K562 (cell line): ENCODE results near the gene LMAN1L. TPM values are rescaled to one million over a fixed set of nuclear protein-coding genes. Genes with fewer than 3 reads are reported as not detected.

ENCODE experiments used
- DPF2 ChIP-seq: fragments of 450-650 bp; IDR thresholded peaks from 2 replicates; pipeline ENCODE4 v1.6.1; 2016
- FOXM1 ChIP-seq, 2 experiments: fragments of 450-650 bp in 1 of 2; sonication (generic) in 1 of 2; formaldehyde crosslinking in 1 of 2; IDR thresholded peaks; 2 replicates each; pipeline versions ENCODE4 v1.6.1 to v1.9.0; 2017 to 2022; ENCODE audit warnings: low read depth in 2 of 2, mild to moderate bottlenecking in 2 of 2, missing genetic modification reagents in 1 of 2, moderate library complexity in 1 of 2
- GABPA ChIP-seq: fragments of 200-800 bp; sonication (Bioruptor generic); conservative IDR thresholded peaks from 2 replicates; pipeline ENCODE4 v1.6.1; 2016; ENCODE audit warnings: low read depth, missing genetic modification characterization, missing compliant biosample characterization
- HDAC1 ChIP-seq, 2 experiments: fragments of 450-650 bp; IDR thresholded peaks; 2 replicates each; pipeline ENCODE4 v1.6.1; 2016 to 2017; ENCODE audit warnings: inconsistent platforms in 1 of 2, mild to moderate bottlenecking in 1 of 2, moderate library complexity in 1 of 2
- MTA2 ChIP-seq: fragments of 450-650 bp; IDR thresholded peaks from 2 replicates; pipeline ENCODE4 v1.6.1; 2016; ENCODE audit warnings: low read depth
- NCOA2 ChIP-seq, 2 experiments: fragments of 450-650 bp; IDR thresholded peaks; 2 replicates each; pipeline ENCODE4 v1.6.1; 2018; ENCODE audit warnings: mild to moderate bottlenecking in 2 of 2, moderate library complexity in 1 of 2; ENCODE audit not compliant: partially characterized antibody in 2 of 2
- PHTF2 ChIP-seq: fragments of 250-450 bp; sonication (Bioruptor Pico); IDR thresholded peaks from 2 replicates; pipeline ENCODE4 v1.5.0; 2021; ENCODE audit warnings: mild to moderate bottlenecking
- POLR3G ChIP-seq: IDR thresholded peaks from 2 replicates; pipeline ENCODE4 v1.6.1; 2011; ENCODE audit not compliant: insufficient read length, insufficient replicate concordance; ENCODE audit errors: extremely low read depth
- PURB ChIP-seq: sonication (generic); formaldehyde crosslinking; IDR thresholded peaks from 2 replicates; pipeline ENCODE4 v1.9.0; 2021; ENCODE audit warnings: low read depth, mild to moderate bottlenecking, missing genetic modification reagents
- RAD21 ChIP-seq, 2 experiments: fragments of 250-450 bp in 1 of 2; fragments of 450-650 bp in 1 of 2; sonication (Bioruptor Pico) in 1 of 2; formaldehyde crosslinking in 1 of 2; IDR thresholded peaks in 1 of 2; conservative IDR thresholded peaks in 1 of 2; 2 replicates each; pipeline versions ENCODE4 v1.4.0 to v1.8.0; 2020 to 2022; ENCODE audit warnings: mild to moderate bottlenecking in 2 of 2, moderate library complexity in 1 of 2
- RBBP5 ChIP-seq: fragments of 200-600 bp; sonication (generic); IDR thresholded peaks from 2 replicates; pipeline ENCODE4 v1.6.1; 2012; ENCODE audit warnings: borderline replicate concordance, mild to moderate bottlenecking, low read length, control low read depth, inconsistent platforms; ENCODE audit not compliant: insufficient read depth, poor library complexity, severe bottlenecking
- RBFOX2 ChIP-seq: fragments of 200-400 bp; formaldehyde crosslinking; IDR thresholded peaks from 2 replicates; pipeline ENCODE4 v1.6.1; 2017; ENCODE audit warnings: low read depth, mild to moderate bottlenecking, low read length, moderate library complexity
- SAP30 ChIP-seq: fragments of 200-600 bp; sonication (generic); IDR thresholded peaks from 2 replicates; pipeline ENCODE4 v1.6.1; 2012; ENCODE audit warnings: borderline replicate concordance, low read depth, mild to moderate bottlenecking, moderate library complexity, low read length, control low read depth, inconsistent platforms; ENCODE audit not compliant: insufficient read depth, poor library complexity, severe bottlenecking
- SETDB1 ChIP-seq: IDR thresholded peaks from one replicate; pipeline ENCODE4 v1.6.1; 2012; ENCODE audit warnings: low read length, control low read depth, inconsistent platforms
- SIN3A ChIP-seq, 2 experiments: fragments of 150-350 bp in 1 of 2; IDR thresholded peaks; 2 replicates each; pipeline ENCODE4 v1.6.1; 2011 to 2016; ENCODE audit warnings: borderline replicate concordance in 2 of 2, low read depth in 2 of 2, low read length in 2 of 2, mild to moderate bottlenecking in 2 of 2, moderate library complexity in 2 of 2; ENCODE audit not compliant: control insufficient read depth in 1 of 2
- SMARCA4 ChIP-seq: fragments of 450-650 bp; IDR thresholded peaks from 2 replicates; pipeline ENCODE4 v1.6.1; 2016
- STAT5B ChIP-seq: fragments of 250-450 bp; sonication (Bioruptor Pico); IDR thresholded peaks from 2 replicates; pipeline ENCODE4 v1.8.0; 2021; ENCODE audit warnings: mild to moderate bottlenecking, inconsistent platforms
- TEAD1 ChIP-seq, 2 experiments: fragments of 450-650 bp in 1 of 2; sonication (generic) in 1 of 2; formaldehyde crosslinking; IDR thresholded peaks; 2 replicates each; pipeline versions ENCODE4 v1.4.0 to v1.8.0; 2020 to 2022; ENCODE audit warnings: mild to moderate bottlenecking in 2 of 2, missing genetic modification reagents in 1 of 2
- ZFX ChIP-seq: sonication (generic); formaldehyde crosslinking; IDR thresholded peaks from 2 replicates; pipeline ENCODE4 v1.8.0; 2022; ENCODE audit warnings: mild to moderate bottlenecking, missing genetic modification reagents, moderate library complexity
- ZNF212 ChIP-seq: fragments of 450-650 bp; formaldehyde crosslinking; IDR thresholded peaks from 2 replicates; pipeline ENCODE4 v1.4.0; 2020; ENCODE audit warnings: mild to moderate bottlenecking
- ZNF445 ChIP-seq: fragments of 250-450 bp; sonication (Bioruptor Pico); IDR thresholded peaks from 2 replicates; pipeline ENCODE4 v1.4.0; 2020; ENCODE audit warnings: low read depth, mild to moderate bottlenecking, moderate library complexity
- ZNF586 ChIP-seq: fragments of 450-650 bp; formaldehyde crosslinking; conservative IDR thresholded peaks from 2 replicates; pipeline ENCODE4 v1.4.0; 2020; ENCODE audit warnings: mild to moderate bottlenecking, moderate library complexity
- ZNF76 ChIP-seq: fragments of 250-450 bp; sonication (Bioruptor Pico); IDR thresholded peaks from 2 replicates; pipeline ENCODE4 v1.4.0; 2020; ENCODE audit warnings: mild to moderate bottlenecking, moderate library complexity, borderline replicate concordance
- ZNF766 ChIP-seq: fragments of 200-800 bp; sonication (Bioruptor generic); conservative IDR thresholded peaks from 2 replicates; pipeline ENCODE4 v1.6.1; 2016; ENCODE audit warnings: missing genetic modification characterization, missing compliant biosample characterization
- polyA plus RNA-seq, 8 experiments: library from polyadenylated mRNA; depleted of rRNA in 4 of 8; stranded (reverse) in 5 of 8; unstranded in 3 of 8; fragments of >200 nt; fragmentation: Nextera tagmentation in 2 of 8; fragmentation: Illumina TruSeq in 1 of 8; extraction: Ambion mirVana in 2 of 8; extraction: Trizol in 1 of 8; gene quantifications; 2 replicates each; pipeline versions ENCODE4 v1.2.1 to v1.2.3, GENCODE V29; 2011 to 2014; ENCODE audit warnings: inconsistent platforms in 1 of 8, missing spikeins in 1 of 8
- total RNA-seq, 7 experiments: library from RNA; depleted of rRNA in 6 of 7; stranded (reverse); fragments of >200 nt in 6 of 7; fragmentation: Illumina TruSeq in 2 of 7; extraction: Trizol in 2 of 7; gene quantifications; 2 replicates each; pipeline versions ENCODE4 v1.2.1 to v1.2.3, GENCODE V29; 2011 to 2021; ENCODE audit warnings: low replicate concordance in 1 of 7
- TF ChIP-seq, protein P1 (sequence below): fragments of 450-650 bp; formaldehyde crosslinking; IDR thresholded peaks from 2 replicates; pipeline ENCODE4 v1.4.0; 2022; ENCODE audit warnings: missing genetic modification characterization
- TF ChIP-seq, protein P2 (sequence below): fragments of 250-450 bp; sonication (Bioruptor Pico); IDR thresholded peaks from 2 replicates; pipeline ENCODE4 v1.4.0; 2020

LMAN1L gene
- total and polyA plus RNA-seq, 9 of the 15 experiments (the other 6 are each of a cell fraction or from before 2014, with no cell fraction given), result not detected

DNA sequence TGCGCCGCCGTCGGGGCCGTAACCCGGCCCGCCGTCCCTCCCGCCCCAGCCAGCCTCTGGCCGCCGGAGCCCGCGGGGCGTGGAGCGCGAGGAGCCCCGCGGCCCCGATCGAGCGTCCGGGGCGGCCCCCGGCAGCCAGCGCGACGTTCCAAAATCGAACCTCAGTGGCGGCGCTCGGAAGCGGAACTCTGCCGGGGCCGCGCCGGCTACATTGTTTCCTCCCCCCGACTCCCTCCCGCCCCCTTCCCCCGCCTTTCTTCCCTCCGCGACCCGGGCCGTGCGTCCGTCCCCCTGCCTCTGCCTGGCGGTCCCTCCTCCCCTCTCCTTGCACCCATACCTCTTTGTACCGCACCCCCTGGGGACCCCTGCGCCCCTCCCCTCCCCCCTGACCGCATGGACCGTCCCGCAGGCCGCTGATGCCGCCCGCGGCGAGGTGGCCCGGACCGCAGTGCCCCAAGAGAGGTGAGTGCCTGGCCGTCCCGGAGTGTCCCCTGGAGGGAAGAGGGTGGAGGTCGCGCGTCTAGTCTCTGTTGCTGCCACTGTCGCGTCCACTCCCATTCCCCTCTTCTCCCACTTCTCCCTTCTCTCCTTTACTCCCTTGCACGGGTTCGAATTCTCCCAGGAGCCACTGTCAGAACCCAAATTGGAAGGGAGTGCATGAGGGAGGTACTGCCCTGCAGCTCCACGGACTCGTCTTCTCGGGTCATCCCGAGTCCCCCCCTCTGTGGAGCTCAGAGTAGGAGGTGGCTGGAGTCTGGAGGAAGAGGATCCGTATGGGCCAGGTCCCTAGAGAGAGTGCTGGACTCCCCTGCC is 30.2 kb upstream of the LMAN1L start (continued):
- TF ChIP-seq FOXM1 (IDR thresholded peaks at IDR 0.05; ENCODE audit: low read depth) (no peak), FOXM1 (CRISPR knock-in tag; IDR thresholded peaks at IDR 0.05; ENCODE audit: low read depth) (no peak), PHTF2 (CRISPR knock-in tag) (no peak), PURB (CRISPR knock-in tag) (no peak), SIN3A (IDR thresholded peaks at IDR 0.05; ENCODE audit: borderline replicate concordance in 2 of 2, control insufficient read depth in 1 of 2, low read depth in 2 of 2, low read length in 2 of 2) (peak; percentile 10 to 28; a peak in 1 of 4 replicates), SAP30 (no peak), ZFX (0 out of 2 replicates have a peak, but pooled peaks have one; percentile 10), SETDB1 (no peak), ZNF76 (CRISPR knock-in tag) (no peak), NCOA2 (IDR thresholded peaks at IDR 0.05; ENCODE audit: partially characterized antibody in 2 of 2) (no peak), DPF2 (no peak), ZNF212 (CRISPR knock-in tag) (no peak), MTA2 (no peak), RBFOX2 (peak; percentile 8), ZNF445 (CRISPR knock-in tag) (no peak), RBBP5 (peak; percentile 77), GABPA (tag) (peak; percentile 59), STAT5B (CRISPR knock-in tag) (no peak), ZNF766 (no peak), HDAC1 (IDR thresholded peaks at IDR 0.05) (0 out of 4 replicates have a peak, but pooled peaks of 1 of the 2 experiments have one; percentile 10), ZNF586 (CRISPR knock-in tag) (no peak), TEAD1 (CRISPR knock-in tag; IDR thresholded peaks at IDR 0.05) (0 out of 4 replicates have a peak, but pooled peaks of 1 of the 2 experiments have one; percentile 31), RAD21 (CRISPR knock-in tag; conservative IDR thresholded peaks at IDR 0.05 in 1 of 2, IDR thresholded peaks at IDR 0.05 in 1 of 2) (no peak), SMARCA4 (no peak), POLR3G (no peak)
- TF ChIP-seq, protein P1, sequence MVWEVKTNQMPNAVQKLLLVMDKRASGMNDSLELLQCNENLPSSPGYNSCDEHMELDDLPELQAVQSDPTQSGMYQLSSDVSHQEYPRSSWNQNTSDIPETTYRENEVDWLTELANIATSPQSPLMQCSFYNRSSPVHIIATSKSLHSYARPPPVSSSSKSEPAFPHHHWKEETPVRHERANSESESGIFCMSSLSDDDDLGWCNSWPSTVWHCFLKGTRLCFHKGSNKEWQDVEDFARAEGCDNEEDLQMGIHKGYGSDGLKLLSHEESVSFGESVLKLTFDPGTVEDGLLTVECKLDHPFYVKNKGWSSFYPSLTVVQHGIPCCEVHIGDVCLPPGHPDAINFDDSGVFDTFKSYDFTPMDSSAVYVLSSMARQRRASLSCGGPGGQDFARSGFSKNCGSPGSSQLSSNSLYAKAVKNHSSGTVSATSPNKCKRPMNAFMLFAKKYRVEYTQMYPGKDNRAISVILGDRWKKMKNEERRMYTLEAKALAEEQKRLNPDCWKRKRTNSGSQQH (CRISPR knock-in tag), result no peak
- TF ChIP-seq, protein P2, sequence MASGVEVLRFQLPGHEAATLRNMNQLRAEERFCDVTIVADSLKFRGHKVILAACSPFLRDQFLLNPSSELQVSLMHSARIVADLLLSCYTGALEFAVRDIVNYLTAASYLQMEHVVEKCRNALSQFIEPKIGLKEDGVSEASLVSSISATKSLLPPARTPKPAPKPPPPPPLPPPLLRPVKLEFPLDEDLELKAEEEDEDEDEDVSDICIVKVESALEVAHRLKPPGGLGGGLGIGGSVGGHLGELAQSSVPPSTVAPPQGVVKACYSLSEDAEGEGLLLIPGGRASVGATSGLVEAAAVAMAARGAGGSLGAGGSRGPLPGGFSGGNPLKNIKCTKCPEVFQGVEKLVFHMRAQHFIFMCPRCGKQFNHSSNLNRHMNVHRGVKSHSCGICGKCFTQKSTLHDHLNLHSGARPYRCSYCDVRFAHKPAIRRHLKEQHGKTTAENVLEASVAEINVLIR (CRISPR knock-in tag), result no peak
